Stomach (tissue), 9 donors: ENCODE data around the gene AGBL3. TPM values are rescaled to one million over a fixed set of nuclear protein-coding genes. Genes with fewer than 3 reads are reported as not detected.

Experiments used
- DNase-seq, 2 donors: peaks; one replicate each; pipeline versions ENCODE4 v3.0.0 to v3.0.0-alpha.2; 2013 to 2019
- H3K27ac ChIP-seq, 5 donors: fragments of 200-600 bp in 4 of 5; sonication (generic) in 4 of 5; one replicate each; pipeline ENCODE4 v1.5.1; 2013 to 2019; ENCODE audit warnings: mild to moderate bottlenecking in 1 of 5, moderate library complexity in 1 of 5
- H3K27me3 ChIP-seq, 3 donors: fragments of 200-600 bp; sonication (generic); one replicate each; pipeline ENCODE4 v1.5.1; 2017 to 2019; ENCODE audit warnings: mixed run types in 1 of 3
- H3K36me3 ChIP-seq, 4 donors: fragments of 200-600 bp; sonication (generic); 1 replicate in 3 of 4; 2 replicates in 1 of 4; pipeline ENCODE4 v1.5.1; 2016 to 2019
- H3K4me1 ChIP-seq, 4 donors: fragments of 200-600 bp; sonication (generic); one replicate each; pipeline ENCODE4 v1.5.1; 2016 to 2019
- H3K4me3 ChIP-seq, 4 donors: fragments of 200-600 bp; sonication (generic) in 3 of 4; one replicate each; pipeline ENCODE4 v1.5.1; 2016 to 2019; ENCODE audit warnings: mild to moderate bottlenecking in 1 of 4
- H3K9me3 ChIP-seq, 4 donors: fragments of 200-600 bp; sonication (generic); one replicate each; pipeline ENCODE4 v1.5.1; 2016 to 2019
- EP300 ChIP-seq: sonication (generic); formaldehyde crosslinking; IDR thresholded peaks from one replicate; pipeline ENCODE4 v1.6.1; 2017; ENCODE audit warnings: antibody characterized with exemption
- POLR2A ChIP-seq, 4 donors: fragments of 450-650 bp; IDR thresholded peaks; one replicate each; pipeline ENCODE4 v1.6.1; 2016; ENCODE audit warnings: antibody characterized with exemption in 4 of 4, control low read depth in 2 of 4, mild to moderate bottlenecking in 1 of 4, moderate library complexity in 1 of 4
- POLR2AphosphoS5 ChIP-seq, 3 donors: sonication (generic); formaldehyde crosslinking; IDR thresholded peaks; one replicate each; pipeline ENCODE4 v1.6.1; 2016; ENCODE audit warnings: antibody characterized with exemption in 3 of 3
- WGBS, 5 donors: extraction: QIAGEN DNeasy Blood & Tissue Kit in 3 of 5; methylation state at CpG; one replicate each; pipeline versions ENCODE4 v1.1.5 to v1.1.7; 2013 to 2018; 5-methylcytosine and 5-hydroxymethylcytosine counted together
- intact Hi-C: fragments of 100-400 bp; cut with DNase I; formaldehyde crosslinking; loops from one replicate; pipeline ENCODE4 v1.15.1; 2023; ENCODE audit warnings: low total_unique reads
- polyA plus RNA-seq, 3 donors: library from polyadenylated mRNA; stranded (reverse); fragments of 200-250 nt; gene quantifications; one replicate each; pipeline ENCODE4 v1.2.3, GENCODE V29; 2013
- total RNA-seq, 5 donors: library from RNA; depleted of rRNA; stranded (reverse); fragments of >200 nt; gene quantifications; one replicate each; pipeline versions ENCODE4 v1.1.0 to v1.2.3, GENCODE V29; 2014 to 2016
- TF ChIP-seq, protein P1 (sequence below), 7 experiments: fragments of 450-650 bp in 4 of 7; fragments of 200-600 bp in 3 of 7; sonication (generic) in 3 of 7; IDR thresholded peaks; one replicate each; pipeline ENCODE4 v1.5.1; 2016 to 2019; ENCODE audit warnings: antibody characterized with exemption in 7 of 7, control low read depth in 2 of 7, mild to moderate bottlenecking in 1 of 7
- donor health status: healthy with polysubstance abuse.
- donor health status: Bipolar disorder and iron deficiency.
- donor health status: healthy.

Gene AGBL3
- total and polyA plus RNA-seq, 8 donors: 0.29 to 8.4 (median 1.3) TPM; not detected in 2

GRCh38 chr7:134942690-134943466 lies 43.4 kb upstream of the AGBL3 start:
- WGBS, 5 donors: 25 to 45% (median 42%) methylated on average over 9 of the region's 9 CpGs
- Histone ChIP-seq H3K36me3 (peaks cover 9 to 31% (median 19%) of the 10 kb centered on the region in 4 donors), H3K4me3 (no peak overlapping the region), H3K9me3 (no peaks in the 10 kb centered on the region), H3K27me3 (no peaks in the 10 kb centered on the region), H3K4me1 (peaks cover 0 to 30% (median 14%) of the 10 kb centered on the region in 4 donors), H3K27ac (peak overlapping the region in 3 of 5 donors; percentile 21 to 72 (median 40))
- TF ChIP-seq POLR2A (IDR thresholded peaks at IDR 0.05) (no peak), POLR2AphosphoS5 (IDR thresholded peaks at IDR 0.05) (no peak)
- intact Hi-C loops: no loop called here
- DNase-seq: no peak

DNA sequence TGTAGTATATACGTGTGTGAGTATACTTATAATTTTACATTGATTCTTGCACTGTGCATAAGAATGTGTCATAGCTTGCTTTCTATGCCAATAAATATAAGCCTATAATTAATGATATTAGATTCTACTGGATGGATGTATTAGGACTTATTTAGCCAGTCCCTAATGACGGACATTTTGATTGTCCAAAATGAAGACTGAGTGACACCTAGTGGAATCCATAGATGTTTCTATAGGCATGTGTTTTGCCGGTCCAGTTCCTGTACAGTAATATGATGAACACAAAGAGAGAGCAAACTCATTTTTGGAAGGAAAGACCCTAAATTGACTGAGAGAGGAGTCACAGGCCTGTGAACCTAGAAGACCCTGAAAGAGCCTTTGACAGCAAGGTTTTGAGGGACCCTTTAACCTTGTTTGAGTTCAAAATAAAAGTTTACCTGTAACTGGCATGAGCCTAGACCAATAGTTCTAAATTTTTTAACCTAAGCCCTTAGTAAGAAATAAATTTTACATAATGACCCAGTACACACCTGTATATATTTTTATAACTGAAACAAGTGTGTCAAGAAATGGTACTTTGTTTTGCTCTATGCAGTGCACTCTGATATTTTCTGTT lies 42.4 kb upstream of the AGBL3 start:
- DNase-seq: peak in 1 of 2 donors; percentile 77

DNA sequence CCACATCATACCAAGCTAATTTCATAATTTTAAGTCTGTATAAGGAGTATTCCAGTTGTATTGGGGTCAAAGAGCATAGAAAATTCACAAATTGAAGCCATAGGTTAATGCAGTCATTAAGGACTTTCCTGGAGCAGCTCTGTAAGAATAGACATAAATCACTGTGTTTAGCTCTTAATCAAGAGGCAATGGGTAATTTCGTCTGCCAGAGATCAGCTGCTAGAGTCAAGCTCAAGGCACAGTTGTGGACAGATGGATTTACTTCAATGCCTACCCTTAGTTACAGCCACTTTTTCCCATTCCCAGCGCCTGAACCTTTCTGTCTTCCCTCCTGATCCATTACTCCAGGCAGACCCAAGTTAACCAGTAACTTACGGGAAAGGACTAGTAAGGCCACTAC lies 40.6 kb upstream of the AGBL3 start:
- Histone ChIP-seq H3K4me3 (no peak overlapping the region), H3K9me3 (no peaks in the 10 kb centered on the region), H3K27ac (peak overlapping the region in 2 of 5 donors; percentile 17 to 40), H3K4me1 (peaks cover 0 to 29% (median 13%) of the 10 kb centered on the region in 4 donors), H3K36me3 (peaks cover 18 to 59% (median 38%) of the 10 kb centered on the region in 4 donors), H3K27me3 (no peaks in the 10 kb centered on the region)
- intact Hi-C loops: no loop called here
- 52 to 78% (median 70%) methylated on average over 3 of the region's 3 CpGs for WGBS, 5 donors
- TF ChIP-seq POLR2A (IDR thresholded peaks at IDR 0.05): no peak
- TF ChIP-seq, protein P1, sequence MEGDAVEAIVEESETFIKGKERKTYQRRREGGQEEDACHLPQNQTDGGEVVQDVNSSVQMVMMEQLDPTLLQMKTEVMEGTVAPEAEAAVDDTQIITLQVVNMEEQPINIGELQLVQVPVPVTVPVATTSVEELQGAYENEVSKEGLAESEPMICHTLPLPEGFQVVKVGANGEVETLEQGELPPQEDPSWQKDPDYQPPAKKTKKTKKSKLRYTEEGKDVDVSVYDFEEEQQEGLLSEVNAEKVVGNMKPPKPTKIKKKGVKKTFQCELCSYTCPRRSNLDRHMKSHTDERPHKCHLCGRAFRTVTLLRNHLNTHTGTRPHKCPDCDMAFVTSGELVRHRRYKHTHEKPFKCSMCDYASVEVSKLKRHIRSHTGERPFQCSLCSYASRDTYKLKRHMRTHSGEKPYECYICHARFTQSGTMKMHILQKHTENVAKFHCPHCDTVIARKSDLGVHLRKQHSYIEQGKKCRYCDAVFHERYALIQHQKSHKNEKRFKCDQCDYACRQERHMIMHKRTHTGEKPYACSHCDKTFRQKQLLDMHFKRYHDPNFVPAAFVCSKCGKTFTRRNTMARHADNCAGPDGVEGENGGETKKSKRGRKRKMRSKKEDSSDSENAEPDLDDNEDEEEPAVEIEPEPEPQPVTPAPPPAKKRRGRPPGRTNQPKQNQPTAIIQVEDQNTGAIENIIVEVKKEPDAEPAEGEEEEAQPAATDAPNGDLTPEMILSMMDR (IDR thresholded peaks at IDR 0.05): no peak
- no peak for DNase-seq

More for the DNA sequence above, 42.4 kb upstream of the AGBL3 start:
- H3K4me1 ChIP-seq: peaks cover 0 to 29% (median 13%) of the 10 kb centered on the region in 4 donors
- WGBS, 5 donors: 16 to 27% (median 24%) methylated on average over 3 of the region's 3 CpGs
- no peak overlapping the region for H3K4me3 ChIP-seq
- no peaks in the 10 kb centered on the region for H3K9me3 ChIP-seq
- peak overlapping the region in 1 of 5 donors; percentile 72 for H3K27ac ChIP-seq
- intact Hi-C loops: no loop called here
- peaks cover 9 to 41% (median 21%) of the 10 kb centered on the region in 4 donors for H3K36me3 ChIP-seq
- no peak for TF ChIP-seq POLR2A (IDR thresholded peaks at IDR 0.05)
- TF ChIP-seq, protein P1 (IDR thresholded peaks at IDR 0.05): peak in 3 of 7 experiments; percentile 7 to 60 (median 31)
- no peak for TF ChIP-seq POLR2AphosphoS5 (IDR thresholded peaks at IDR 0.05)
- no peak for TF ChIP-seq EP300
- H3K27me3 ChIP-seq: no peaks in the 10 kb centered on the region

- no peak for DNase-seq
- Histone ChIP-seq H3K9me3 (no peaks in the 10 kb centered on the region), H3K27ac (peak overlapping the region in 1 of 5 donors; percentile 17), H3K36me3 (peaks cover 20 to 65% (median 42%) of the 10 kb centered on the region in 4 donors), H3K4me1 (peaks cover 0 to 25% (median 12%) of the 10 kb centered on the region in 4 donors), H3K27me3 (no peaks in the 10 kb centered on the region), H3K4me3 (no peak overlapping the region)
- WGBS, 5 donors: 63 to 79% (median 75%) methylated on average over 2 of the region's 2 CpGs
- TF ChIP-seq, protein P1 (IDR thresholded peaks at IDR 0.05): no peak
- no peak for TF ChIP-seq POLR2A (IDR thresholded peaks at IDR 0.05)
- TF ChIP-seq POLR2AphosphoS5 (IDR thresholded peaks at IDR 0.05): no peak
- no peak for TF ChIP-seq EP300
- intact Hi-C loops: no loop called here
Observed at GRCh38 chr7:134946260-134946659, 40.0 kb upstream of the AGBL3 start.
